Uterus (tissue), 4 donors: ENCODE results near the gene ETV7. TPM values are rescaled to one million over a fixed set of nuclear protein-coding genes. Genes with fewer than 3 reads are reported as not detected.

Experiments used
- DNase-seq, 2 donors: peaks; one replicate each; pipeline ENCODE4 v3.0.0-alpha.2; 2019 to 2020
- H3K27ac ChIP-seq, 2 donors: fragments of 200-600 bp; sonication (generic); 1 replicate in 1 of 2; 2 replicates in 1 of 2; pipeline ENCODE4 v1.5.1; 2016 to 2018
- H3K27me3 ChIP-seq, 2 donors: fragments of 200-600 bp; sonication (generic); one replicate each; pipeline ENCODE4 v1.5.1; 2018 to 2019; ENCODE audit warnings: control low read depth in 1 of 2
- H3K36me3 ChIP-seq, 2 donors: fragments of 200-600 bp; sonication (generic); one replicate each; pipeline ENCODE4 v1.5.1; 2019; ENCODE audit warnings: control low read depth in 1 of 2
- H3K4me1 ChIP-seq, 2 donors: fragments of 200-600 bp; sonication (generic); one replicate each; pipeline ENCODE4 v1.5.1; 2018 to 2019; ENCODE audit warnings: control low read depth in 1 of 2
- H3K4me3 ChIP-seq, 2 donors: fragments of 200-600 bp; sonication (generic); 1 replicate in 1 of 2; 2 replicates in 1 of 2; pipeline ENCODE4 v1.5.1; 2018 to 2019; ENCODE audit warnings: mild to moderate bottlenecking in 1 of 2
- H3K9me3 ChIP-seq, 2 donors: fragments of 200-600 bp; sonication (generic); one replicate each; pipeline ENCODE4 v1.5.1; 2019; ENCODE audit warnings: control low read depth in 1 of 2
- POLR2A ChIP-seq, 2 donors: fragments of 450-650 bp; IDR thresholded peaks; one replicate each; pipeline ENCODE4 v1.6.1; 2016; ENCODE audit warnings: antibody characterized with exemption in 2 of 2, mild to moderate bottlenecking in 1 of 2, moderate library complexity in 1 of 2
- intact Hi-C: fragments of 100-400 bp; cut with DNase I; formaldehyde crosslinking; loops from one replicate; pipeline ENCODE4 v1.15.1; 2023; ENCODE audit warnings: low total_unique reads
- total RNA-seq, 4 donors: library from RNA; depleted of rRNA in 3 of 4; stranded (reverse); fragments of >200 nt in 3 of 4; gene quantifications; one replicate each; pipeline versions ENCODE4 v1.1.0 to v1.2.4, GENCODE V29; 2014 to 2023
- TF ChIP-seq, protein P1 (sequence below), 4 experiments: fragments of 200-600 bp in 2 of 4; fragments of 450-650 bp in 2 of 4; sonication (generic) in 2 of 4; IDR thresholded peaks; one replicate each; pipeline ENCODE4 v1.5.1; 2016 to 2019; ENCODE audit warnings: antibody characterized with exemption in 4 of 4, mild to moderate bottlenecking in 2 of 4, moderate library complexity in 1 of 4
- donor health status: DM: yes; HTN: yes; CAD: no.

The ETV7 gene
- total RNA-seq, 4 donors from 2014 or later, result 1.3 TPM; not detected in 3

DNA sequence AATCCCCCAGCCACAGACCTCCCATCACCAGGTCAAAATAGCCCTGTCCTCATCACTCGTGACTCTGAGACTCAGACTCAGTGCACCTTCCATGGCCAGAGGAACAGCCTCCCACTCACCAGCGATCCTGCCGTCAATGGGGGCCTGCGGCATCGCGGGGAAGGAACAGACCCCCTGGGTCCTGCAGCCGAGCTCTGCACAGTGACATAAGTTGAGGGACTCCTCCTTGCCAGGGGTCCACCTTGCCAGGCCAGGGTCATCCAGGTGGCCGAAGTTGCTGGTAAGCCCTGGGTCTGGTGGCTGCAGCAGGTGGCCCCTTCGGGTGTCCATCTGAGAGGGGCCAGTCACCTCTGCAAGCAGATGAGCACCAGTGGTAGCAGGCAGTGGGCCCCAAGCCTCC lies 16.3 kb downstream of the ETV7 start:
- Histone ChIP-seq H3K27me3 (no peaks in the 10 kb centered on the region), H3K36me3 (no peaks in the 10 kb centered on the region), H3K4me1 (no peaks in the 10 kb centered on the region), H3K27ac (no peak overlapping the region), H3K4me3 (no peak overlapping the region), H3K9me3 (no peaks in the 10 kb centered on the region)
- intact Hi-C loops, result no loop called here
- TF ChIP-seq POLR2A (IDR thresholded peaks at IDR 0.05), result no peak
- TF ChIP-seq, protein P1, sequence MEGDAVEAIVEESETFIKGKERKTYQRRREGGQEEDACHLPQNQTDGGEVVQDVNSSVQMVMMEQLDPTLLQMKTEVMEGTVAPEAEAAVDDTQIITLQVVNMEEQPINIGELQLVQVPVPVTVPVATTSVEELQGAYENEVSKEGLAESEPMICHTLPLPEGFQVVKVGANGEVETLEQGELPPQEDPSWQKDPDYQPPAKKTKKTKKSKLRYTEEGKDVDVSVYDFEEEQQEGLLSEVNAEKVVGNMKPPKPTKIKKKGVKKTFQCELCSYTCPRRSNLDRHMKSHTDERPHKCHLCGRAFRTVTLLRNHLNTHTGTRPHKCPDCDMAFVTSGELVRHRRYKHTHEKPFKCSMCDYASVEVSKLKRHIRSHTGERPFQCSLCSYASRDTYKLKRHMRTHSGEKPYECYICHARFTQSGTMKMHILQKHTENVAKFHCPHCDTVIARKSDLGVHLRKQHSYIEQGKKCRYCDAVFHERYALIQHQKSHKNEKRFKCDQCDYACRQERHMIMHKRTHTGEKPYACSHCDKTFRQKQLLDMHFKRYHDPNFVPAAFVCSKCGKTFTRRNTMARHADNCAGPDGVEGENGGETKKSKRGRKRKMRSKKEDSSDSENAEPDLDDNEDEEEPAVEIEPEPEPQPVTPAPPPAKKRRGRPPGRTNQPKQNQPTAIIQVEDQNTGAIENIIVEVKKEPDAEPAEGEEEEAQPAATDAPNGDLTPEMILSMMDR (IDR thresholded peaks at IDR 0.05), result no peak
- no peak for DNase-seq

DNA sequence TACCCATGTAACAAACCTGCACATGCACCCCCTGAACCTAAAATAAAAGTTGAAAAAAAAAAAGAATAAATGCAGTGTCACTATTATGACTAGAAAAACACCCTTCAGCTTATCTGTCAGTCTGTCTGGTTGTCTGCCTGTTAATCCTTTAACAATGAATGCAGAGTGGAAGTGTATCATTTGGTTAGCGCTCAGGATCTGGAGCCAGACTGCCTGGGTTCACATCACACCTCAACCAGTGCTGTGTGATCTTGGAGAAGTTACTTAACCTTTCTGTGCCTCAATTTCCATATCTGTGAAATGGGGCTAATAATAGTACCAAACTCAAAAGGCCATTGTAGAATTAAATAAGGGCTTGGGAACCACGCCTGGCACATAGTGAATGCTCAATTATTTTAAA lies 16.8 kb downstream of the ETV7 start:
- DNase-seq, result no peak
- TF ChIP-seq, protein P1 (IDR thresholded peaks at IDR 0.05), result no peak
- no peak for TF ChIP-seq POLR2A (IDR thresholded peaks at IDR 0.05)
- Histone ChIP-seq H3K27ac (no peak overlapping the region), H3K4me3 (no peak overlapping the region), H3K9me3 (no peaks in the 10 kb centered on the region), H3K27me3 (no peaks in the 10 kb centered on the region), H3K4me1 (no peaks in the 10 kb centered on the region), H3K36me3 (no peaks in the 10 kb centered on the region)
- intact Hi-C loops, result no loop called here

DNA sequence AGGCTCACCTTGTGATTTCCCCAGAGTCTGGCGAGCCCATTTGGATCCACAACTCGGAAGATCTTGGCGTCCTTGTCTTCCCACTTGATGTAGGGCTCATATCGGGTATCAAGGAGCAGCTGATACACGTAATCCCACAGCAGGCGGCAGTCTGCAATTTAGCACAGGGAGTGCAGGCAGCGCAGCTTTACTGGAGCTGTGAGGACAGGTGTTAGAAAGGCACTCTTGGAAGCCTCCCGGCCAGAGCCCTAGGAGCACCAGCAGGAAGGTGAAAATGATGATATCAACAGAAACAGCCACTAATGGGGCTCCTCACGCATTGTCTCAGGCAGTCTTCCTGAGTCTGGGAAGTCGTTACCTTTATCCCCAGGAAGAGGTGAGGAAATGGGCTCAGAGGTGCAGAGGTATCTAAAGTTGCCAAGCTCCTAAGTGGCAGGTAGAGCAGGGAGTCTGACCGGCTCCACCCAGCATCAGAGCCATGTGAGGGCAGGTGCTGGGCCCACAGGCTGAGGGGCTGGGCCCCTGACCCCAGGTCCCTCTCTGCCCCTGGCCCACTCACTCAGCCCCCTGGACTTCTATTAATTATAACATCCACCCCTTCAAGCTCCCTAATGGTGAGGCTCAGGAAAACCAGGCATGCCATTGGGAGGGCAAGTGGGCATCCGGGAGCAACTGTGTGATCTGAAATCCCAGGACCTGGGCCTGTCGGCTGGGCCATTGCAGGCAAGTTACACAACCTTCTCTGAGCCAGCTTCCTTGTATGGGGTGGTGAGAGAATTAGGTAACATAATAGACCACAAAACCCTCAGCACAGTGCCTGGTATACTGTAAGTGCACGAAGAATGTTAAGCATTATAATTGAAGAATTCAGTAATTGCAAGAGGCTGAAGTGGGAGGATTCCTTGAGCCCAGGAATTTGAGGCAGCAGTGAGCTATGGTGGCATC lies 18.3 kb downstream of the ETV7 start:
- H3K4me1 ChIP-seq, result no peaks in the 10 kb centered on the region
- no peak for DNase-seq
- no peak overlapping the region for H3K4me3 ChIP-seq
- no peaks in the 10 kb centered on the region for H3K27me3 ChIP-seq
- no peaks in the 10 kb centered on the region for H3K36me3 ChIP-seq
- intact Hi-C loops, result no loop called here
- no peak overlapping the region for H3K27ac ChIP-seq
- TF ChIP-seq, protein P1 (IDR thresholded peaks at IDR 0.05), result no peak
- TF ChIP-seq POLR2A (IDR thresholded peaks at IDR 0.05), result no peak
- H3K9me3 ChIP-seq, result no peaks in the 10 kb centered on the region

DNA sequence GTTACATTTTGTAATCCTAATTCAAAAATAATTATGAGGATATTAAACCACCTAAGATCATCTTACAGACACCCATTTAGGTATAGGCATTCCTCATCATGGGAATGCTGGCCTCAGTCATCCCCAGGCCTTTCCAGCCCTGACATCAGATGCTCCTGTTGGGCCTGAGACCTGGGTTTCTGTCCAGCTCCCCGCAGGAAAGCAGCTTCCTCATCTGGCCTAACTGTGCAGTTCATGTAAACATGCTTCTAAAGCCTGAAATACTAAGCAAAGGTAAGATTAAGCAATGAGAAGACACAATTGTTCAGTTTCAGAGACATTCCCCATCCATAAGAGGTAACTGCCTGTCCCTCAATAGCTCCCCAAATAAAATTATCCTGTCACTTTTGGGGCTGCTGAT lies 19.0 kb downstream of the ETV7 start:
- Histone ChIP-seq H3K4me3 (no peak overlapping the region), H3K36me3 (no peaks in the 10 kb centered on the region), H3K9me3 (no peaks in the 10 kb centered on the region), H3K4me1 (no peaks in the 10 kb centered on the region), H3K27ac (no peak overlapping the region), H3K27me3 (no peaks in the 10 kb centered on the region)
- DNase-seq, result no peak
- intact Hi-C loops, result no loop called here
- TF ChIP-seq POLR2A (IDR thresholded peaks at IDR 0.05), result no peak
- TF ChIP-seq, protein P1 (IDR thresholded peaks at IDR 0.05), result no peak

DNA sequence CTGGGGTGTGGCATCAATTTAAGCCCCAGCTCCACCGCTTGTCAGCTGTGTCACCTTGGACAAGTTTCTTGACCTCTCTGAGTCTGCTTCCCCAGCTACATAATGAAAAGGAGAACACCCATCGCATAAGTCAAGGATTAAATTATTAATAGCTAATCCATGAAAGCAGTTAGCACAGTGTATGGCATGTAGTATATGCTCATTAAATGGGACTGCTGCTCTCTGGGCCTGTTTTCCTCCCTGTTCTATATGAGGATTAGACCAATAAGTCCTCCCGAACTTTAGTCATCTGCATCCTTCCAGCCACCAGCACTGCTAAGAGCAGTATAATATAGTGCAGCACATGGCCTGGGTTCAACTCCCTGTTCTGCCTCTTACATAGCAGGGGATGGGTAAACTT lies 19.7 kb downstream of the ETV7 start:
- Histone ChIP-seq H3K4me1 (no peaks in the 10 kb centered on the region), H3K9me3 (no peaks in the 10 kb centered on the region), H3K27ac (no peak overlapping the region), H3K4me3 (no peak overlapping the region), H3K36me3 (no peaks in the 10 kb centered on the region), H3K27me3 (no peaks in the 10 kb centered on the region)
- no peak for TF ChIP-seq POLR2A (IDR thresholded peaks at IDR 0.05)
- TF ChIP-seq, protein P1 (IDR thresholded peaks at IDR 0.05), result no peak
- no peak for DNase-seq
- intact Hi-C loops, result no loop called here
